HG02852 (cell line): ENCODE results near the gene DIS3L2.
A peak's percentile ranks its signal among the peaks of the same experiment; 100 is the strongest.
"Not testable (repeated sequence)": the region's sequence is repeated elsewhere in the genome, so short reads cannot be mapped to it uniquely, and the experiment has no call there.

Experiments used
- ATAC-seq: cut with Tn5 transposase; IDR thresholded peaks from one replicate; pipeline ENCODE4 v1.9.1; 2021; ENCODE audit warnings: mild to moderate bottlenecking, moderate library complexity; ENCODE audit not compliant: unreplicated experiment

Gene DIS3L2

GRCh38 chr2:232316461-232317330, 355.2 kb downstream of the DIS3L2 start:
- no peak for ATAC-seq

DNA sequence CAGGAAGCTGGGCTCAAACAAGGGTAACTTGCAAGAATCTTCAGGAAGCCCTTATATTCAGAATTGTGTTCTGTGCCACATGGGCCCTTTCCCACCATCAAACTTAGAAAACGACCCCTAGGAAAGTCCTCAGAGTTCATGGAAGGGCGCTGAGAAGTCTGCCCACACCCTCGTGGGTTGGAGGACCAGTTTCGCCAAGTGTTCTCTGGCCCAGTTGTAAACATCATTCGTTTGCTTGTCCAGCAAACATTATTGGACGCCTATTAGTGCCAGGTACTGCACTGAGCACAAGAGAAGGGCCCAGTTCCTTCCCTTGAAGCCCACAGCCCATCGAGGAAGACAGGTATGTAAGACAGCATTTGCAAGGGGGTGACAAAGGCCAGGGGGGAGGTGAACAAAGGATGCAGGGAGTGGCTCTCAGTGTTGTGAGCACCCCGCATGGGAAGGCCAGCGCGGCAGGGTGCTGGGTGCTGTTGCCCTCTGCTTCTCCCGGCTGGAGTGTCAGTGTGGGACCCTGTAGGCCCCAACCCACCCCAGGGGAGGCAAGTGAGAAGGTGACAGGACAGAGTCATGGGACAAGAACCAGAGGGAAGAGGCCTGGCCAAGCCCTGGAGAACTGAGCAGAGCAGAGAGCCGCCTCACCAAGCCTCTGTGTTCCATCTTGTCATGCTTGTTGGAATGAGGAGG, 356.8 kb downstream of the DIS3L2 start:
- ATAC-seq = no peak

DNA sequence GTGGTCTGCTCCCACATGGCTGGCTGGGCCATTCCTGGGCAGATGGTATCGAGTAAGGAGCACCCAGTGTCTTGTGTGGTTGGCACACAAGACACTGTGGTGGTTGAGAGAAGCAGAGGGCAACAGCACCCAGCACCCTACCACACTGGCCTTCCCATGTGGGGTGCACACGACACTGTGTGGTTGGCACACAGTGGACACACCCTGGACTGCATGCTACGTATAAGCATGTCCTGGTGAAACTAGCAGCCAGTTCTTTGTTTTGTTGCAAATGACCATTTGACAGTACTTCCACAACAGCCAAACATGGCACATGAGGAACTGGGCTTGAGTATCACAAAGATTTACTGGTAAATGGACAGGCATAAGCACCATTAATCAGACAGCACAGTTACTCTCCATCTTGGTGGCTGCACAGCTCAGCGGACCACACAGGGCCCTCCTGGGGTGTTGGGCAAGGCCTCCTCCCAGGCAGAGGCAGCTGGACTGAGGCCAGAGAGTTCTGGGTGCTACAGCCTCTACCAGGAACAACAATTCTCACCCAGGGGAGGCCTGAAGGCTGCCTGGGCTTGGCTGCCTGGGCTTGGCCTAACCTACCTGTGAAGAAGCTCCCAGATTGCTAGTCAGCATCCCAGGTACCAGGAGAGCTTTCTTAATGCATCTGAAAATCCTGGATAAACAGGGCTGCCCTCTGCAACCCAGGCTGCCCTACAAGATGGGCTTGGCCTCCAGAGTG, 357.7 kb downstream of the DIS3L2 start:
- ATAC-seq = no peak

DNA sequence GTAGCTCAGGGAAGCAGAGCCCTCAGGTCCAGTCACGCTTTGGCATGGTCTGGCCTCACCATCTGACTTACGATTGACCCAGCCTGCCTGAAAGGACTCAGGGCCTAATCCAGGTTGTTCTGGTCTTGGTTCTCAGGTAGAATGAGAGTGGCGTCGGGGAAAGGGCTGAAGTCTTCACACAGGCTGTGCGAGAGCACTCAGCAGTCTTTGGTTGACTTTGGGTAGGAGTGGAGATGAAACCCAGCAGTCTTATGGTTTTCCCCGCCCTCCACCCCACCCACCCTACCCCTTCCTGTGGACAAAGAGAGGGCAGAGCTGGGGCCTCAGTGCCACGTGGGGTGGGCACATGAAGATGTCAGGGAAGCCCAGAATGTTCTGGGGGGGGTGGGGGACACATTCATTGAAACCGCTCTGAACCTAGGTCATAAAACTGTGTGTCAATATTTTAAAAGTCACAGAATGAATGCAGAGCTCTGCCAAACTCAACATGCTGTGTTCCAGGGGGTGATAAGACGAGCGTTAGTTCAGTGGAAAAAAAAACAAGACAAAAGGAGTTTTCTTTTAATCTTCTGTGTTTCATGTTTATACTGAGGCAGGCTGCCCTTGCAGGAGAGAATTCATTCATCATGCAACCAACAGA, 358.4 kb downstream of the DIS3L2 start:
- ATAC-seq = no peak

DNA sequence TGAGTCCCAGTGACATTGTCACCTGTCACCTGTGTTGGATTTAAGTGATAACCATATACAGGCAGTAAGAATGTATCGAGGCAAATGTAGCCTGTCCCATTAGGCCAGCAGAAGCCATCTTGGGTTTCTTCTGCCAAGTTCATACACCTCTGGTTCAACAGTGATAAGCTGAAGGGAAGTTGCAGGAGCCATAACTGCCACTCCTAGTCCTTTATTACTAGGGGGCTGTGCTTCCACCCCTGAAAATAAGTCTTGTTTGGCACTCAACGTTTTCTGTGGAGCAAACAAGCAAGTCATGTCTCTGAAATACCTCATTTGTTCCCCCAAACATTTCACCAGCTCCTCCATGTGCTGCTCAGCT, 358.9 kb downstream of the DIS3L2 start:
- ATAC-seq = no peak

DNA sequence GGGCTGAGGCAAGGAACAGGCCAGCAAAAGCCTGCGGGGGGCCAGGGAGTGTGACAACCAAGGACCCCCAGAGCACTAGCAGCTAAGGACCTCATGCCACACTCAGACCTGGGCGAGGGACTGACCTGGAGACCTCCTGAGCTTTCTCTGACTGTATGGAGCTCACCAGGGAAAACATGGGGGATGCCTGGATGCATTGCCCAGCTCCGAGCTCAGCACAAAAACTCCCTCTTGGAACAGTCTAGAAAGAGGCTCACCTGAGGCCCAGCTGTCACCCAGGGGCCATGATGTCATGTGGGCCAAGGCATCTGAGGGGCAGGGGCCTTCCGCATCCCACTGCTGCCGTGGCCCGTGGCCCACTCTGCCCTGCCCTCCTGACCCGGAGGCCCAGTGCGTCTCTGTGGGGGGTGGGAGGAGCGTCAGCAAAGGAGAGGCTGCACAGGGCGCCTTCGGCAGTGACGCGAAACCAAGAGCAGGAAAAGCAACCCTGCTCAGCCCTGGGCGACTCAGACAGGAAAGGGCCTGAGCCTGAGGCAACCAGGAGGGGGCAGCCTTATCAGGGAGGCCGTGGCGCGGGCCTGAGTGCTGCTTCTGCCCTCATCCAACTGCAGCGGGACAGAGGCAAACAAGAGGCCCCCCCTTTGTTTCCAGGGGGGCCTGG, 359.8 kb downstream of the DIS3L2 start:
- no peak for ATAC-seq

- ATAC-seq = no peak
Observed at GRCh38 chr2:232321817-232322559, 360.5 kb downstream of the DIS3L2 start.

GRCh38 chr2:232322560-232323327, 361.2 kb downstream of the DIS3L2 start:
- ATAC-seq = no peak

- no peak for ATAC-seq
Observed at GRCh38 chr2:232323328-232323650, 361.8 kb downstream of the DIS3L2 start.

GRCh38 chr2:232323967-232324366, 362.5 kb downstream of the DIS3L2 start:
- not testable (repeated sequence) for ATAC-seq

DNA sequence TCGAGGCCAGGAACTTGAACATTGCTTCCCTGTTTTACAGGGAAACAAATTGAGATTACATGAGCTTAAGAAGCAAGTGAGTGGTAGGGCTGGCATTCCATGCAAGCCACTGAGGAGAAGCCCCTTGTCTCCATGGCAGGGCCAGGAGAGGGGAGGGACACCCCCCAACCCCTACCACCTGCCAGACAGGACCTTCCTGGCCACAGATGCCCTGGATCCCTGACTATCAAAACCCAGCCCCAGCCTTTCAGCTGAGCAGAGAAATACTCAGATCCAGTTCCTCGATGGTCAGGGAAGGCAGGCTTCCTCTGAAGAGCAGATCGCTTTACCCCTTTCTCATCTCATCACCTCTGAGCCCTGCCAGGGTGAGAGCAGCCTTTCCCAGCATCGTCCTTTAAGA, 363.3 kb downstream of the DIS3L2 start:
- ATAC-seq = no peak

- peak; percentile 45 for ATAC-seq
Observed at GRCh38 chr2:232325324-232326273, 364.1 kb downstream of the DIS3L2 start.

- not testable (repeated sequence) for ATAC-seq
Observed at GRCh38 chr2:232326274-232327104, 365.0 kb downstream of the DIS3L2 start.

GRCh38 chr2:232327105-232328031, 365.9 kb downstream of the DIS3L2 start:
- peak; percentile 57 for ATAC-seq

GRCh38 chr2:232328032-232328422, 366.5 kb downstream of the DIS3L2 start:
- ATAC-seq = no peak
